ENCODE results near the gene IER5.

GRCh38 chr1:181133969-181134418 is 45.5 kb downstream of the IER5 start:
- TF ChIP-seq ZNF70 (CRISPR knock-in tag; IDR thresholded peaks at IDR 0.05) = no peak
- TF ChIP-seq TCF4 (CRISPR knock-in tag; IDR thresholded peaks at IDR 0.05; ENCODE audit: borderline replicate concordance) = no peak
- no peak for TF ChIP-seq ESRRG (CRISPR knock-in tag; IDR thresholded peaks at IDR 0.05)
- TF ChIP-seq ZNF565 (CRISPR knock-in tag; conservative IDR thresholded peaks at IDR 0.05; ENCODE audit: low read depth) = no peak
- TF ChIP-seq, protein P1, sequence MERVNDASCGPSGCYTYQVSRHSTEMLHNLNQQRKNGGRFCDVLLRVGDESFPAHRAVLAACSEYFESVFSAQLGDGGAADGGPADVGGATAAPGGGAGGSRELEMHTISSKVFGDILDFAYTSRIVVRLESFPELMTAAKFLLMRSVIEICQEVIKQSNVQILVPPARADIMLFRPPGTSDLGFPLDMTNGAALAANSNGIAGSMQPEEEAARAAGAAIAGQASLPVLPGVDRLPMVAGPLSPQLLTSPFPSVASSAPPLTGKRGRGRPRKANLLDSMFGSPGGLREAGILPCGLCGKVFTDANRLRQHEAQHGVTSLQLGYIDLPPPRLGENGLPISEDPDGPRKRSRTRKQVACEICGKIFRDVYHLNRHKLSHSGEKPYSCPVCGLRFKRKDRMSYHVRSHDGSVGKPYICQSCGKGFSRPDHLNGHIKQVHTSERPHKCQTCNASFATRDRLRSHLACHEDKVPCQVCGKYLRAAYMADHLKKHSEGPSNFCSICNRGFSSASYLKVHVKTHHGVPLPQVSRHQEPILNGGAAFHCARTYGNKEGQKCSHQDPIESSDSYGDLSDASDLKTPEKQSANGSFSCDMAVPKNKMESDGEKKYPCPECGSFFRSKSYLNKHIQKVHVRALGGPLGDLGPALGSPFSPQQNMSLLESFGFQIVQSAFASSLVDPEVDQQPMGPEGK (CRISPR knock-in tag; IDR thresholded peaks at IDR 0.05; ENCODE audit: borderline replicate concordance) = no peak
- no peak for TF ChIP-seq ZFP30 (CRISPR knock-in tag; IDR thresholded peaks at IDR 0.05)
- no peak for TF ChIP-seq RARB (CRISPR knock-in tag; IDR thresholded peaks at IDR 0.05)
- TF ChIP-seq, protein P2, sequence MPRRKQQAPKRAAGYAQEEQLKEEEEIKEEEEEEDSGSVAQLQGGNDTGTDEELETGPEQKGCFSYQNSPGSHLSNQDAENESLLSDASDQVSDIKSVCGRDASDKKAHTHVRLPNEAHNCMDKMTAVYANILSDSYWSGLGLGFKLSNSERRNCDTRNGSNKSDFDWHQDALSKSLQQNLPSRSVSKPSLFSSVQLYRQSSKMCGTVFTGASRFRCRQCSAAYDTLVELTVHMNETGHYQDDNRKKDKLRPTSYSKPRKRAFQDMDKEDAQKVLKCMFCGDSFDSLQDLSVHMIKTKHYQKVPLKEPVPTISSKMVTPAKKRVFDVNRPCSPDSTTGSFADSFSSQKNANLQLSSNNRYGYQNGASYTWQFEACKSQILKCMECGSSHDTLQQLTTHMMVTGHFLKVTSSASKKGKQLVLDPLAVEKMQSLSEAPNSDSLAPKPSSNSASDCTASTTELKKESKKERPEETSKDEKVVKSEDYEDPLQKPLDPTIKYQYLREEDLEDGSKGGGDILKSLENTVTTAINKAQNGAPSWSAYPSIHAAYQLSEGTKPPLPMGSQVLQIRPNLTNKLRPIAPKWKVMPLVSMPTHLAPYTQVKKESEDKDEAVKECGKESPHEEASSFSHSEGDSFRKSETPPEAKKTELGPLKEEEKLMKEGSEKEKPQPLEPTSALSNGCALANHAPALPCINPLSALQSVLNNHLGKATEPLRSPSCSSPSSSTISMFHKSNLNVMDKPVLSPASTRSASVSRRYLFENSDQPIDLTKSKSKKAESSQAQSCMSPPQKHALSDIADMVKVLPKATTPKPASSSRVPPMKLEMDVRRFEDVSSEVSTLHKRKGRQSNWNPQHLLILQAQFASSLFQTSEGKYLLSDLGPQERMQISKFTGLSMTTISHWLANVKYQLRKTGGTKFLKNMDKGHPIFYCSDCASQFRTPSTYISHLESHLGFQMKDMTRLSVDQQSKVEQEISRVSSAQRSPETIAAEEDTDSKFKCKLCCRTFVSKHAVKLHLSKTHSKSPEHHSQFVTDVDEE (CRISPR knock-in tag; IDR thresholded peaks at IDR 0.05) = no peak
- TF ChIP-seq ISL1 (CRISPR knock-in tag; IDR thresholded peaks at IDR 0.05) = no peak
- no peak for TF ChIP-seq ARNTL (CRISPR knock-in tag; IDR thresholded peaks at IDR 0.05; ENCODE audit: borderline replicate concordance, low read depth)
- TF ChIP-seq OSR1 (CRISPR knock-in tag; IDR thresholded peaks at IDR 0.05) = no peak
- no peak for TF ChIP-seq ZFP3 (CRISPR knock-in tag; IDR thresholded peaks at IDR 0.05)

Measured in SK-N-SH treated with all-trans-retinoic acid at 6 μM for 48 hours (cell line).